Fibroblast of skin of abdomen (primary cell): ENCODE data around the gene DTNB.

Experiments
- DNase-seq: peaks from one replicate; pipeline ENCODE4 v3.0.0-alpha.2; 2013

Gene DTNB

DNA sequence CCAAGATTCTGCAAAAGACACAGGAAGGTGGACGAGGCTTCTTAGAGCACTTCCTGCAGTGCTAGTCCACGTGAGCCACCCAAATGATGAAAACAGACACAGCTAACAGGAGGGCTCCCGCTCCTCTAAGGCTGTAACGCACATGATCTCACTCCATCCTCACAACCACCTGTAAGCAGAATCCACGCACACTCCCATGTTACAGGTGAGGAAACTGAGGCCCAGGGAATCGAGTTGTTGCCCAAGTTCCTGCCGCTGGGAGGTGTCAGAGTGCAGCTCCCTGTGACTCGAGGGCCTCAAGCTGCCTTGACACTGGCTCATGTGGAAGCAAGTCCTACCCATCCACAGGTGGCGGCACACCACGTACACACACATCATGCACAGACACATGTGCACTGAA is 336.1 kb downstream of the DTNB start:
- no peak for DNase-seq

DNA sequence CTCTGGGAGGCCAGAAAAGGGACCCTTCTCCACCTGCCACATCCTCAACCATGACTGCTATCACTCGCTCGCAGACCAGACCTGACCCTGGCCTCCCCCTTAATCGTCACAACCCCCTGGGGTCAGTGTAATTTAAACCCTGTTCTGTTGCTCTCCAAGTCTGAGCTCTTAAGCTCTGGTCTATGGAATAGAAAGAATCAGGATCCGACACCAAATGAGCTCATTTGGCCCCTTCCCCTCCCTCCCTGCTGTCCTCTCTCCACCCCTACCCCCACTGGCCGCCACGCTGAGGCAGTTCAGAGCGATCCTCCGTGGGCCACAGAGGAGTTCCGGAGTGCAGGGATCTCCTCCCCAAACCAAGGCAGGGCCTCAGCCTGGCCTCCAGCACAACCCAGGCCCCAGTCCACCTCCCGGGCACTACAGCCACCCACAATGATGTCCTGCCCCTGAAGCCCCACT is 337.0 kb downstream of the DTNB start:
- no peak for DNase-seq

DNA sequence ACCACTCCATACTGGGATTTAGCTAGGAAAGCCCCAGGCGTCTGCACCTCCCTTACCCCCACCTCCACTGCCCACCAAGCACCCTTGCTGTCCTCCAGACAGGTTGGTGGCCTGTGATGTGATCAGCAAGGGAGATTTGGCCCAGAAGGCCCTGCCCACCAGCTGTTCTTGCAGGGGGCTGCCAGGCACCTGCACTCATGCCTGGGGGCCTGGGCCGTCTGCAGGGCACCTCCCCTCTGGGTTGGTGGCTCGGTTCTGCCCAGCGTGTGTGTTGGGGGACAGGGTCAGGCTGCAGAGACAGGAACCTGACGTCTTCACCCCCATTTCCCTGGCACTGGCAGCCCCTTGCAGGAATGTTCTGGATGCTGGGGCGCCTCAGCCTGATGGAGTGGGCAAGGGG is 337.4 kb downstream of the DTNB start:
- DNase-seq: no peak

DNA sequence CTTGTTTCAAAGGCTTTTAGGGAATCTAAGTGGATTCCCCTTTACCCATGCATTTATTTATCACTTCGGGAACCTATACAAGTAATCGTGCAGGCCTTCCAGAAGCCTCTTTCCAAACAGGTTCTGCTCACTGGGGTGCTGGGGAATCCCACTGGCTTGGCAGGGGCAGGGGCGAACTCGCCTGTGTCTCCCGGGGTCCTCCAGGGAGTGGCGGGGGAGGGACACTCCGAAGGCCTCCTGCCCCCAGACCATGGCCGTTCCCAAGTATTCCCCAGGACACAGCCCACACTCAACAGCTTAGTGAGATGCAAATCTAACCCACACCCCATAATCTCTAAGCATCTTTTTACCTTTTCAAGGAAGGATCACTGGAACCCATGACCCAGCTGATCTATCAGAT is 338.2 kb downstream of the DTNB start:
- DNase-seq: no peak

DNA sequence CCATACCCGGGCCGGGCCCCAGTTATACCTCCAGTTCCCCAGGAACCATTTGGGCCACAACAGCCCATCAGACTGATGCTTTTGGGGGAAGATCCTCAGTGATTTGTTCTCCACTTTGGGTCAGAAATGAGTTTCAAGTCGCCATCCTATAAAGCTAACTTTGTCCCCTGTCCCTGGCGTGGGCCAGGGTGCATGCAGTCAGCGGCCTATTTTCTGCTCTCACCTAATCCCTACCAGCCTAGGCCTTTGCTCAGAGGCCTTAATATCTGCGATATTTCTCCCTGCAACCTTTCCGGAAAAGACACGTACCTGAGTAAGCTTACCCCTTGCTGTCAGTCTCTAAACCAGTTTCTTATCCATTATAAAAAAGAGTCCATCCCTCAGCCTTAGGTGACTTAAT is 338.9 kb downstream of the DTNB start:
- DNase-seq: no peak

DNA sequence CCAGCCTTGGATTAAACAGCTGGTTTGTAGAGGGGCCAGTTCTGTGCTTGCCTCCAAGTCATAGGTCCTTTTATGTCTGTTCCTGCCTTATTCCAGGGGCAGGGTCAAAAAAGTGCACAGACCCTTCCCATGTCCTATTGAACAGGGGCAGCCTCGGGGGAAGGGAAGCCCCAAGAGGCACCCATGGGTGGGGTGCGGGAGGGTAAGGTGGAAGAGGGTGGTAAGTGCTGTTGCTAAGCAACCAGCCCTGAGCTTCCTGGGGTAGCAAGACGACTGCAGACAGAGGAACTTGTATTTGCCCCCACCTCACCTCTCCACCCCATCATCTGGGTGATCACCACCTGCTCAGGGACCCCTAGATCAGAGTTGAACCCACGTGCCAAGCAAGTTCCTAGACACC is 339.4 kb downstream of the DTNB start:
- DNase-seq: no peak

DNA sequence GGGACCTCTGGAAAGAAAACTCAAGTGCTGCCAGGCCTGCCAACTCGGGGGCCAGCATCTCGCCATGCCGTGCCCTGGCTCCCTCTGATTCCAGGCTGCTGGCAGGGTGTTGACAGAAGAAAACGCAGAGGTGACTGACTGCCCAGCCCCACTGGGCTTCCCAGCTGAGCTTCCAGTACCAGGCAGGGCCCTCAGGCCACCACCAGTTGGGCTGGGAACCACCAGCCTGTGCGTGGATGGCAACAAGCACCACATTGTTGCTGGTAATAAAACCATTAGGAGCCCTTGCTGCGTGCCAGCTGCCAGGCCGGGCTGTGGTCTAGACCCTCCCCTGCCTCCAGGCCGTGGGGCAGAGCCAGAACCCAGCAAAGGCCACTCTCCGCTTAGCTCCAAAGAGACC is 340.8 kb downstream of the DTNB start:
- DNase-seq: no peak

DNA sequence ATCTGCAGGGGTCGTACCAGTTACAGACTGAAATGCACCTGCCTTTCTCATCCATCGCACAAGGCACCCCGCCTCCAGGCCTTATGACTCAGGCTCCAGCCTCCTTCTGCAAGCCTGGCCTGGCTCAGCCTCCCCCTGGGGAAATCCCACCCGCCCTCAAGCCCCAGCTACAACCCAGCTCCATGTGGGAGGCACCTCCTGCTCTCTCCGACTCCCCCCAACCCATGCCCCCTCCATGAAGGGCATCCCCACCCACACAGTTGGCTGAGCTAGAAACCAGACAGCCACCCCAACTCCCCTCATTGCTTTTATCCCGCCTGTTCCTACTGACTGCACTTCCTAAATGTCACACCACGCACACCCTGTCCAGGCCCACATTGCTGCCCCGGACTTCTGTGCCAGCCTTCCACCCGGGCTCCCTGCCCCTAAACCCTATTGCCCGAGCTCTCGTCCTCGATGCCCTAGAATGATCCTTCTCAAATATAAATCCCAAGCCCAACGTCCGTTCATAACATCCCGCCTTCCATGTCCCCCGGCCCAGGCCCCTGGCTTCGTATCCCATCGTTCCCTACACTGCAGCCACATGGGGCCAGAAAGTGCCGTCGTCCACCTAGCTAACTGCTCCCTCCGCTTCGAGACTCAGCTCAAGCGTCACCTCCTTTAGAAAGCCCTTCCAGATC is 341.6 kb downstream of the DTNB start:
- no peak for DNase-seq

DNA sequence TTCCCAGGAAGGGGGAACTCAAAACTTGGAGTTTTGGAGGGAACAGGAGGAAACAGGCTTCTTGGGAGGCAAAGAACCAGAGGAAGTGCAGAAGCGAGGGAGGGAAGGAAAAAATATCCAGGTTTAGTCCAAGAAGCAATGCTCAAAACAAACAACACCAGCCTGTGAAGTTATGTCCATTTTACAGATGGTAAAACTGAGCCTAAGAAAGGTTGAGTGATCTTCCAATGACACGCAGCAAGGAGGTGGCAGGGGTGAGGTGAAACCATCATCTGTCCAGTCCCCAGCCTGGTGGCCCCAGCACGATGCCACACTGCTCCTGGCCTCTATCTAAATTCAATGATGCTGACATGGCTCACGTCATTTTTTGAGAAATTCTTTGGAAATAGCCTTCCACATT is 342.4 kb downstream of the DTNB start:
- DNase-seq: no peak

DNA sequence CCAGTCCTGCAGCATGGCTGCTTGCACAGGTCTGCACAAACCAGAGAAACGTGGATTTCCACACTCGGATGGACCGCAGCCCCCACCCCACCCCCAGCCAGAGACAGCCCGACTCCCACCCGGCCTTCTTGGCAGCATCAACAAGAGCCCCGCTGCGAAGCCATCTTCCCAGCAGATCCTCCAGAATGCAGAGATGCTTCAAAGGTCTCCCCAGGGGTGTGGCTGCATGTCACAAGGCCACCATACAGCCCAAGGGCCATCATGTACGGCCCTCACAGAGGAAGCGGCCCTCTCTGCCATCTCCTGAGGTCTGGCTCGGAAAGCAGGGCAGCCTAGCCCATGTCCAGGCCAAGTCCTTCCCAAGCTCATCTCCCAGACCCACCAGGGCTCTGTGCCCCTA is 343.1 kb downstream of the DTNB start:
- DNase-seq: no peak

DNA sequence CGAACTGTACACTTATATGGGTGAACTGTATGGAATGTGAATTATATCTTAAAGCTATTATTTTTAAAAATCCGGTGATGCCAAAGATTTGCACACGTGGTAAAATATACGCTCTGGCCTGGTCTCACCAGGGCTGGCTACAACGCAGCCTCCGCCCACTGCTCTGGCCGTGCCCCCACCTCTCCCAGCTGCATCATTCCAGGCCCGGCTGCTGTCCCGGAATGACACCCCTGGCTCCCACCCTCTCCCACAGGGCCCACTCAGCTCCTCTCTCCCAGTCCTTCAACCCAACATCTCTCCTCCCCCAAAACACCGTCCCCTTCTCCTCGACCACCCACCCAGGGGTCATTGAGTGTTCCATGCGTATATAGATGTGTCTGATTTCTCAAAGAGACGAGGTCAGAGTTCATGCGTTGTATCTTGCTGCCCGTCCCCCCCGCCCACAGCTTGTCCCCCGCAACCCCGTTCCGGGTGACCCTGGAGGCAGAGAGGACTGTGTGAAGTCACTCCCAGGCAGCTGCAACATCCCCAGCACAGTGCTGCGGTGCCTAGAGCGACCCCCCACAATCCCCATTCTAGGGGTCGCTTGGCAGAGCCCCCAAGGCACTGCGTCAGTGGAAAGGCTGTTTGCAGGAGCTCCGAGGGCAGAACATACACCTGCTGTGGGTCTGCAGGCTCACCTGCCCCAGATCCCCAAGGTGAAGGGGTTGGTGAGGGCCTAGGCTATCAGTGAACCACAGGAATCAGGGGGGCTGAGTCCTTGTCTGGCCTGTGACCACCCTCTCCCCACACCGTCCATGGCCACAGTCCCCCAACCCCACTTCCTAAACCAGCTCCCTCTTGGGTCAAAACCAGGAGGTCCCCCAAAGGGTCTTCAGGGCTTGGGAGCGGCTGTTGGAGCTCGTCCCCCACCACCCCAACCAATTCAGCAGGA is 345.0 kb downstream of the DTNB start:
- DNase-seq: no peak
